ENCODE measurements around the gene TTC33.
"Not testable (repeated sequence)": the region's sequence is repeated elsewhere in the genome, so short reads cannot be mapped to it uniquely, and the experiment has no call there.

The TTC33 gene

GRCh38 chr5:40654377-40654991 is 101.3 kb downstream of the TTC33 start:
- DNase-seq = no peak

GRCh38 chr5:40653221-40654022 is 102.3 kb downstream of the TTC33 start:
- DNase-seq = no peak

- no peak for DNase-seq
These were observed 103.1 kb downstream of the TTC33 start for GRCh38 chr5:40652441-40653220.

- no peak for DNase-seq
These were observed 104.6 kb downstream of the TTC33 start for GRCh38 chr5:40651201-40651600.

- DNase-seq = no peak
These were observed 106.2 kb downstream of the TTC33 start for GRCh38 chr5:40649463-40650030.

GRCh38 chr5:40648150-40648549 is 107.6 kb downstream of the TTC33 start:
- DNase-seq = no peak

- DNase-seq = no peak
These were observed 109.5 kb downstream of the TTC33 start for GRCh38 chr5:40646266-40646665.

GRCh38 chr5:40639531-40639930 is 116.2 kb downstream of the TTC33 start:
- DNase-seq = not testable (repeated sequence)

- no peak for DNase-seq
These were observed 121.2 kb downstream of the TTC33 start for GRCh38 chr5:40634593-40634992.

GRCh38 chr5:40634154-40634553 is 121.6 kb downstream of the TTC33 start:
- no peak for DNase-seq

- DNase-seq = no peak
These were observed 124.5 kb downstream of the TTC33 start for GRCh38 chr5:40631236-40631635.

- DNase-seq = no peak
These were observed 125.6 kb downstream of the TTC33 start for GRCh38 chr5:40630126-40630525.

- no peak for DNase-seq
These were observed 127.4 kb downstream of the TTC33 start for GRCh38 chr5:40628407-40628806.

GRCh38 chr5:40627706-40628105 is 128.1 kb downstream of the TTC33 start:
- DNase-seq = no peak

- no peak for DNase-seq
These were observed 129.0 kb downstream of the TTC33 start for GRCh38 chr5:40626801-40627200.

GRCh38 chr5:40623480-40624420 is 132.0 kb downstream of the TTC33 start:
- DNase-seq = no peak

GRCh38 chr5:40622463-40623252 is 133.1 kb downstream of the TTC33 start:
- no peak for DNase-seq

GRCh38 chr5:40619421-40619820 is 136.3 kb downstream of the TTC33 start:
- DNase-seq = no peak

GRCh38 chr5:40618926-40619325 is 136.8 kb downstream of the TTC33 start:
- DNase-seq = no peak

GRCh38 chr5:40616781-40617180 is 139.0 kb downstream of the TTC33 start:
- DNase-seq = no peak
